CD4-positive, alpha-beta T cell treated with Interleukin-21 for 1 hour (primary cell): ENCODE results near the gene HMBS.
"Not testable (repeated sequence)": the region's sequence is repeated elsewhere in the genome, so short reads cannot be mapped to it uniquely, and the experiment has no call there.

ENCODE experiments used
- DNase-seq: peaks from one replicate; pipeline ENCODE4 v3.0.0-alpha.2; 2020

The HMBS gene

GRCh38 chr11:119121811-119122124 lies 37.1 kb downstream of the HMBS start:
- no peak for DNase-seq

GRCh38 chr11:119125821-119126220 lies 41.1 kb downstream of the HMBS start:
- no peak for DNase-seq

- DNase-seq: no peak
These were observed 42.1 kb downstream of the HMBS start for GRCh38 chr11:119126675-119127268.

GRCh38 chr11:119130662-119131061 lies 46.0 kb downstream of the HMBS start:
- no peak for DNase-seq

- DNase-seq: no peak
These were observed 49.8 kb downstream of the HMBS start for GRCh38 chr11:119134389-119134978.

GRCh38 chr11:119139276-119139675 lies 54.6 kb downstream of the HMBS start:
- DNase-seq: not testable (repeated sequence)
